HG03025 (cell line): ENCODE measurements around the gene SLC2A4RG.
A peak's percentile ranks its signal among the peaks of the same experiment; 100 is the strongest.

Experiments
- ATAC-seq: cut with Tn5 transposase; IDR thresholded peaks from one replicate; pipeline ENCODE4 v1.9.1; 2021; ENCODE audit warnings: mild to moderate bottlenecking, moderate library complexity; ENCODE audit not compliant: unreplicated experiment, low FRiP score

SLC2A4RG gene

GRCh38 chr20:63739130-63740069 lies at the start of gene SLC2A4RG:
Gene SLC2A4RG (plus strand): TSS chr20:63739776. CDS start chr20:63739913, 137 bp downstream.
- ATAC-seq, result peak; percentile 45

GRCh38 chr20:63690003-63690897 lies 49.3 kb upstream of the SLC2A4RG start:
- ATAC-seq, result no peak

- ATAC-seq, result no peak
Observed at GRCh38 chr20:63690898-63691710, 48.5 kb upstream of the SLC2A4RG start.

- ATAC-seq, result no peak
Observed at GRCh38 chr20:63691711-63692435, 47.7 kb upstream of the SLC2A4RG start.

GRCh38 chr20:63692436-63693082 lies 47.0 kb upstream of the SLC2A4RG start:
- ATAC-seq, result no peak

GRCh38 chr20:63693083-63693732 lies 46.4 kb upstream of the SLC2A4RG start:
- no peak for ATAC-seq

GRCh38 chr20:63693733-63694583 lies 45.6 kb upstream of the SLC2A4RG start:
- no peak for ATAC-seq

GRCh38 chr20:63694584-63695423 lies 44.8 kb upstream of the SLC2A4RG start:
- no peak for ATAC-seq

GRCh38 chr20:63695424-63696305 lies 43.9 kb upstream of the SLC2A4RG start:
- no peak for ATAC-seq

GRCh38 chr20:63696306-63696627 lies 43.3 kb upstream of the SLC2A4RG start:
- ATAC-seq, result no peak

GRCh38 chr20:63696628-63697356 lies 42.8 kb upstream of the SLC2A4RG start, which contains the start of gene TNFRSF6B:
Gene TNFRSF6B (plus strand): TSS chr20:63696652. CDS start chr20:63696768, 116 bp downstream.
- ATAC-seq, result no peak

- no peak for ATAC-seq
Observed at GRCh38 chr20:63697357-63697867, 42.2 kb upstream of the SLC2A4RG start.

- no peak for ATAC-seq
Observed at GRCh38 chr20:63697868-63698545, 41.6 kb upstream of the SLC2A4RG start.

- ATAC-seq, result no peak
Observed at GRCh38 chr20:63698739-63699465, 40.7 kb upstream of the SLC2A4RG start.
